ENCODE data around the gene RBM5.

DNA sequence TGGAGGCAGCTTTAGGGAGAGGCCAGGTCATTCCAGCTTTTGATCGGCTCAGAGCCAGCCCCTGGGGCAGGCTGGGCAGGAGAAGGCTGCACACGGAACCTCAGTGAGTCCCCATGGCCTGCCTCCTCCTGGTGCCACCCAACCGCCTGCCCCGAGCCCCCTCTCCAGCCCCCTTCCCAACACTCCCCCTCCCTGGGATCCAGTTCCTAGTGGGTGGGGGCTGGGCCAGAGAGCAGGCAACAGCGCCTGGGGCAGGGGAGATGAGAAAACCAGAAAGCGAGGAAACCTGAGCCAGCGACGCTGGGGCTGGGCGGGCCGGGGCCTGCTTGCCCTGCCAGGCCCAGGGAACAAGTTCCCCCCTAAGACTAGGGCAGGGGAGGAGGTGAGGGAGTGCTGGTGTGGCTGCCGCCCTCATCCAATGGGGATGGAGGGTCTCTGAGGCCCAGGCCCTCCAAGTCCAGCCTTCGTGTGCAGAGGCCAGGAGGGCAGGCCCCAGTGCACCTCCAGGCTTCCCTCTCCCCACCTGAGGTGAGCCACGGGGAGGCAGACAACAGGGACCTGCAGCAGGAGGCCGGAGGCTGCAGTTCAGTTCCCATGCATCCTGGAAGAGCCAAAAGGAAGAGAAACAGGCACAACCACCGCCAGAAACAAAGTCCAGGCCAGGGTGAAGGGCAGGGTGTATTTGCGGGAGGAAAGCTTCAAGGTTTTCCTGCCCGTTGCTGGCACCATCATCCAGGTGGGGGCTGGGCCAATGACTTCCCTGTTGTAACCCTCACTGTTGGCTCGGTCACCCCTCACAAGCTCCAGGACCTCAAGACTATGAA is 62.4 kb downstream of the RBM5 start:
- TF ChIP-seq POLR2A (IDR thresholded peaks at IDR 0.05): no peak
- TF ChIP-seq, protein P1, sequence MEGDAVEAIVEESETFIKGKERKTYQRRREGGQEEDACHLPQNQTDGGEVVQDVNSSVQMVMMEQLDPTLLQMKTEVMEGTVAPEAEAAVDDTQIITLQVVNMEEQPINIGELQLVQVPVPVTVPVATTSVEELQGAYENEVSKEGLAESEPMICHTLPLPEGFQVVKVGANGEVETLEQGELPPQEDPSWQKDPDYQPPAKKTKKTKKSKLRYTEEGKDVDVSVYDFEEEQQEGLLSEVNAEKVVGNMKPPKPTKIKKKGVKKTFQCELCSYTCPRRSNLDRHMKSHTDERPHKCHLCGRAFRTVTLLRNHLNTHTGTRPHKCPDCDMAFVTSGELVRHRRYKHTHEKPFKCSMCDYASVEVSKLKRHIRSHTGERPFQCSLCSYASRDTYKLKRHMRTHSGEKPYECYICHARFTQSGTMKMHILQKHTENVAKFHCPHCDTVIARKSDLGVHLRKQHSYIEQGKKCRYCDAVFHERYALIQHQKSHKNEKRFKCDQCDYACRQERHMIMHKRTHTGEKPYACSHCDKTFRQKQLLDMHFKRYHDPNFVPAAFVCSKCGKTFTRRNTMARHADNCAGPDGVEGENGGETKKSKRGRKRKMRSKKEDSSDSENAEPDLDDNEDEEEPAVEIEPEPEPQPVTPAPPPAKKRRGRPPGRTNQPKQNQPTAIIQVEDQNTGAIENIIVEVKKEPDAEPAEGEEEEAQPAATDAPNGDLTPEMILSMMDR (IDR thresholded peaks at IDR 0.05): no peak
